Endothelial cell of umbilical vein (primary cell): Measurements from ENCODE around the gene DENND2C. TPM values are rescaled to one million over a fixed set of nuclear protein-coding genes. Genes with fewer than 3 reads are reported as not detected.

Source experiments
- BruUV-seq: library from RNA; stranded (reverse); fragments of 400-500 nt; replicated peaks from 2 replicates; lab custom pipeline; 2021; lab: Mats Ljungman, UMichigan
- CTCF ChIA-PET: fragments of 300-600, 350-600 bp; sonication (Branson Sonifier 250); formaldehyde crosslinking; loops from one replicate; lab custom pipeline; 2021; ENCODE audit warnings: antibody characterized with exemption, inconsistent platforms; lab: Charles Lee
- POLR2A ChIA-PET: fragments of 300-600, 350-600 bp; sonication (Branson Sonifier 250); formaldehyde crosslinking; loops from one replicate; lab custom pipeline; 2021; ENCODE audit warnings: antibody characterized with exemption, inconsistent platforms; lab: Charles Lee
- DNase-seq: peaks from one replicate; pipeline ENCODE4 v3.0.0-alpha.2; 2011; ENCODE audit warnings: low read depth, low spot score
- FAIRE-seq: peaks from 2 replicates; lab custom pipeline; 2011; peaks lifted over from hg19 to GRCh38; lab: Jason Lieb, UNC
- H2AFZ ChIP-seq: 2 replicates; pipeline ENCODE4 v1.6.0; 2012; ENCODE audit warnings: low read depth, low read length, control low read depth, inconsistent platforms
- H3K27ac ChIP-seq: 2 replicates; pipeline ENCODE4 v1.5.1; 2011; ENCODE audit warnings: low read depth, mild to moderate bottlenecking, control low read depth, low read length, moderate library complexity; ENCODE audit not compliant: insufficient read depth
- H3K27me3 ChIP-seq, 2 experiments: 2 replicates each; pipeline versions ENCODE4 v1.6.0 to v1.6.1; 2011; ENCODE audit warnings: low read length in 2 of 2, mixed read lengths in 1 of 2; ENCODE audit not compliant: control insufficient read depth in 2 of 2, insufficient read depth in 2 of 2
- H3K36me3 ChIP-seq, 2 experiments: 2 replicates in 1 of 2; 3 replicates in 1 of 2; pipeline ENCODE4 v1.5.1; 2011; ENCODE audit warnings: low read length in 2 of 2, mild to moderate bottlenecking in 1 of 2, moderate library complexity in 1 of 2; ENCODE audit not compliant: control insufficient read depth in 2 of 2, insufficient read depth in 2 of 2; ENCODE audit errors: extremely low read depth in 1 of 2
- H3K4me1 ChIP-seq: 3 replicates; pipeline ENCODE4 v1.5.1; 2011; ENCODE audit warnings: mild to moderate bottlenecking, low read length; ENCODE audit not compliant: control insufficient read depth, insufficient read depth; ENCODE audit errors: extremely low read depth
- H3K4me2 ChIP-seq: 2 replicates; pipeline ENCODE4 v1.6.1; 2011; ENCODE audit warnings: low read length, control low read depth, mixed read lengths; ENCODE audit not compliant: insufficient read depth
- H3K4me3 ChIP-seq, 3 experiments: fragments of 200-600 bp in 1 of 3; sonication (generic), shearing (Covaris generic) in 1 of 3; replicated peaks in 1 of 3; 2 replicates each; pipeline ENCODE4 v1.5.1; 2011 to 2016; ENCODE audit warnings: control low read depth in 3 of 3, low read length in 3 of 3, mild to moderate bottlenecking in 2 of 3, inconsistent platforms in 1 of 3, low read depth in 1 of 3, moderate library complexity in 1 of 3; ENCODE audit not compliant: insufficient read depth in 1 of 3
- H3K79me2 ChIP-seq: 2 replicates; pipeline ENCODE4 v1.6.0; 2012; ENCODE audit warnings: low read length, inconsistent platforms; ENCODE audit not compliant: control insufficient read depth, insufficient read depth
- H3K9ac ChIP-seq: replicated peaks from 2 replicates; pipeline ENCODE3; 2011; ENCODE audit warnings: low read length, control low read depth; ENCODE audit not compliant: insufficient read depth; ENCODE audit errors: extremely low read depth
- H3K9me1 ChIP-seq: replicated peaks from 3 replicates; pipeline ENCODE4 v1.6.0; 2011; ENCODE audit warnings: mild to moderate bottlenecking, low read length; ENCODE audit not compliant: control insufficient read depth, insufficient read depth; ENCODE audit errors: extremely low read depth
- H3K9me3 ChIP-seq: replicated peaks from 2 replicates; pipeline ENCODE4 v1.5.1; 2012; ENCODE audit warnings: low read length, inconsistent platforms; ENCODE audit not compliant: control insufficient read depth, insufficient read depth
- H4K20me1 ChIP-seq: replicated peaks from 2 replicates; pipeline ENCODE3; 2011; ENCODE audit warnings: mild to moderate bottlenecking, low read length; ENCODE audit not compliant: control insufficient read depth, insufficient read depth; ENCODE audit errors: extremely low read depth
- EZH2 ChIP-seq: IDR thresholded peaks from 2 replicates; pipeline ENCODE4 v1.6.1; 2012; ENCODE audit warnings: borderline replicate concordance, low read depth, mild to moderate bottlenecking, moderate library complexity, low read length, inconsistent platforms; ENCODE audit not compliant: severe bottlenecking
- FOS ChIP-seq: IDR thresholded peaks from 2 replicates; pipeline ENCODE4 v1.6.1; 2011; ENCODE audit warnings: mild to moderate bottlenecking, low read length, moderate library complexity, borderline replicate concordance; ENCODE audit not compliant: insufficient read depth
- GATA2 ChIP-seq: IDR thresholded peaks from 2 replicates; pipeline ENCODE4 v1.7.0; 2011; ENCODE audit warnings: low read depth, mild to moderate bottlenecking, moderate library complexity, mixed read lengths, low read length; ENCODE audit not compliant: insufficient read length, insufficient read depth
- JUN ChIP-seq: IDR thresholded peaks from 2 replicates; pipeline ENCODE4 v1.6.1; 2011; ENCODE audit warnings: borderline replicate concordance, low read depth; ENCODE audit not compliant: insufficient read length, insufficient read depth
- MYC ChIP-seq: IDR thresholded peaks from one replicate; pipeline ENCODE4 v1.6.1; 2011; ENCODE audit warnings: mild to moderate bottlenecking, low read depth, low read length
- POLR2A ChIP-seq: IDR thresholded peaks from 2 replicates; pipeline ENCODE4 v1.6.1; 2012; ENCODE audit warnings: low read depth, mild to moderate bottlenecking, control low read depth, low read length
- POLR2AphosphoS5 ChIP-seq: IDR thresholded peaks from 2 replicates; pipeline ENCODE4 v1.6.1; 2012; ENCODE audit warnings: low read depth, mild to moderate bottlenecking, control low read depth, low read length, moderate library complexity; ENCODE audit not compliant: insufficient read depth
- dilution Hi-C: fragments of 300-500 bp; cut with MboI; formaldehyde crosslinking; loops from one replicate; pipeline ENCODE4 v1.15.0; 2019; ENCODE audit warnings: low sequenced_read_pairs; ENCODE audit not compliant: extremely low pct_ligation_motif_present
- intact Hi-C: fragments of 100-400 bp; cut with micrococcal nuclease; formaldehyde crosslinking; loops from one replicate; pipeline ENCODE4 v1.10.0; 2022
- polyA plus RNA-seq, 4 experiments: library from polyadenylated mRNA; depleted of rRNA in 3 of 4; stranded (reverse) in 3 of 4; unstranded in 1 of 4; fragments of >200 nt; gene quantifications; 2 replicates each; pipeline versions ENCODE4 v1.2.1 to v1.2.3, GENCODE V29; 2011 to 2012; ENCODE audit warnings: missing spikeins in 1 of 4
- total RNA-seq: library from RNA; stranded (reverse); gene quantifications from 2 replicates; pipeline ENCODE4 v1.2.3, GENCODE V29; 2021
- TF ChIP-seq, protein P1 (sequence below): IDR thresholded peaks from 2 replicates; pipeline ENCODE4 v1.6.1; 2011; ENCODE audit not compliant: insufficient read depth, insufficient read length
- TF ChIP-seq, protein P2 (sequence below), 2 donors: IDR thresholded peaks; 1 replicate in 1 of 2; 2 replicates in 1 of 2; pipeline ENCODE4 v1.5.1; 2011; ENCODE audit warnings: low read length in 2 of 2, mild to moderate bottlenecking in 2 of 2, moderate library complexity in 2 of 2, control low read depth in 1 of 2, inconsistent platforms in 1 of 2, low read depth in 1 of 2; ENCODE audit not compliant: insufficient read depth in 1 of 2; ENCODE audit errors: extremely low read depth in 1 of 2

Gene DENND2C
- total and polyA plus RNA-seq, 2 donors (not counting 3 experiments of a cell fraction or from before 2014, with no cell fraction given) = 0.12 to 0.22 TPM

DNA sequence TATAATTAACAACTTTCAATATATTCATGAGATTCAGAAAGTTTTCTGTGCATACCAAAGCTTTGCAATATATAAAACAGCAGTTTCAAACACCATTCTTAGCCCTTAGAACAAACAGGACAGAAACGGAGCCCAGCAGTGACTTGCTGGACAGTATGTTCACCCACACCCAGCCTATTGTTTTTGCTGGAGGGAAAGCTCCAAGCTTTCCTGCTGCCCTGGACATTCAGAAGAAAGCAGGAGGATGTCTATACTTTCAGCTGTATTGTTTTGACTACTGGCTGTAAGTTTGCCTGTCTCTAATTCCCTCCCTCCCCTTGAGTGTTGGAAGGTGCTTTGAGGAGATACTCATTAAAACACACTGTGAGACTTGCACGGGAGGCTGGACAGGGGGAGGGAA lies 9.6 kb downstream of the DENND2C start:
- Histone ChIP-seq H3K4me3 (no peak overlapping the region), H3K9me1 (no peaks in the 10 kb centered on the region), H2AFZ (no peak overlapping the region), H3K9ac (no peak overlapping the region), H3K79me2 (no peaks in the 10 kb centered on the region), H3K36me3 (no peaks in the 10 kb centered on the region), H3K27me3 (peaks cover 0 to 3% of the 10 kb centered on the region in 2 experiments), H3K27ac (no peak overlapping the region), H4K20me1 (no peaks in the 10 kb centered on the region), H3K4me2 (no peak overlapping the region), H3K4me1 (no peaks in the 10 kb centered on the region), H3K9me3 (no peaks in the 10 kb centered on the region)
- no TSS peak for BruUV-seq
- POLR2A ChIA-PET = no interaction called here
- FAIRE-seq = no peak
- intact Hi-C loops (no loop called here), dilution Hi-C loops (no loop called here)
- no peak for DNase-seq
- TF ChIP-seq POLR2AphosphoS5 = no peak
- TF ChIP-seq JUN = no peak
- no peak for TF ChIP-seq FOS
- no peak for TF ChIP-seq MYC
- no peak for TF ChIP-seq EZH2
- TF ChIP-seq POLR2A = no peak
- no peak for TF ChIP-seq GATA2
- TF ChIP-seq, protein P1, sequence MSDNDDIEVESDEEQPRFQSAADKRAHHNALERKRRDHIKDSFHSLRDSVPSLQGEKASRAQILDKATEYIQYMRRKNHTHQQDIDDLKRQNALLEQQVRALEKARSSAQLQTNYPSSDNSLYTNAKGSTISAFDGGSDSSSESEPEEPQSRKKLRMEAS = no peak
- TF ChIP-seq, protein P2, sequence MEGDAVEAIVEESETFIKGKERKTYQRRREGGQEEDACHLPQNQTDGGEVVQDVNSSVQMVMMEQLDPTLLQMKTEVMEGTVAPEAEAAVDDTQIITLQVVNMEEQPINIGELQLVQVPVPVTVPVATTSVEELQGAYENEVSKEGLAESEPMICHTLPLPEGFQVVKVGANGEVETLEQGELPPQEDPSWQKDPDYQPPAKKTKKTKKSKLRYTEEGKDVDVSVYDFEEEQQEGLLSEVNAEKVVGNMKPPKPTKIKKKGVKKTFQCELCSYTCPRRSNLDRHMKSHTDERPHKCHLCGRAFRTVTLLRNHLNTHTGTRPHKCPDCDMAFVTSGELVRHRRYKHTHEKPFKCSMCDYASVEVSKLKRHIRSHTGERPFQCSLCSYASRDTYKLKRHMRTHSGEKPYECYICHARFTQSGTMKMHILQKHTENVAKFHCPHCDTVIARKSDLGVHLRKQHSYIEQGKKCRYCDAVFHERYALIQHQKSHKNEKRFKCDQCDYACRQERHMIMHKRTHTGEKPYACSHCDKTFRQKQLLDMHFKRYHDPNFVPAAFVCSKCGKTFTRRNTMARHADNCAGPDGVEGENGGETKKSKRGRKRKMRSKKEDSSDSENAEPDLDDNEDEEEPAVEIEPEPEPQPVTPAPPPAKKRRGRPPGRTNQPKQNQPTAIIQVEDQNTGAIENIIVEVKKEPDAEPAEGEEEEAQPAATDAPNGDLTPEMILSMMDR (IDR thresholded peaks at IDR 0.05; ENCODE audit: extremely low read depth in 1 of 2, insufficient read depth in 1 of 2, low read depth in 1 of 2, low read length in 2 of 2) = no peak
- CTCF ChIA-PET = interaction anchor here (1.7 to 1.9 kb wide), 3 partner anchors 9 to 377 kb away, joined by 4 to 6 read pairs (median 5); partner anchors contain the start of gene DENND2C
